ENCODE results near the gene NDUFB6. TPM values are rescaled to one million over a fixed set of nuclear protein-coding genes. Genes with fewer than 3 reads are reported as not detected.
A peak's percentile ranks its signal among the peaks of the same experiment; 100 is the strongest.
"Not testable (repeated sequence)": the region's sequence is repeated elsewhere in the genome, so short reads cannot be mapped to it uniquely, and the experiment has no call there.

Gene NDUFB6
- polyA plus RNA-seq (2013, experiment 1 of 4) = 74.5 TPM
- 69.1 TPM for polyA plus RNA-seq (2013, experiment 2 of 4)
- 61.3 TPM for polyA plus RNA-seq (2013, experiment 3 of 4)
- 65.3 TPM for polyA plus RNA-seq (2013, experiment 4 of 4)

GRCh38 chr9:32572900-32573523 is at the start of gene NDUFB6:
Gene NDUFB6, minus strand, starts transcription at chr9:32573159. Its CDS starts 99 bp downstream, at chr9:32573060.
- Histone ChIP-seq H3K27me3 (ENCODE audit: control insufficient read depth, insufficient read depth, low read length, poor library complexity, severe bottlenecking) (no peaks in the 10 kb centered on the region), H3K27ac (ENCODE audit: insufficient read depth, low read depth, low read length, poor library complexity, severe bottlenecking) (peak within 1 kb of the TSS; percentile 70), H3K9me3 (ENCODE audit: control insufficient read depth, low read length) (no peaks in the 10 kb centered on the region), H3K36me3 (ENCODE audit: control insufficient read depth, insufficient read depth, low read length) (no peaks in the 10 kb centered on the region), H3K4me1 (ENCODE audit: control insufficient read depth, insufficient read depth, low read length) (no peaks in the 10 kb centered on the region), H3K4me3 (ENCODE audit: insufficient read depth, low read depth, low read length) (peak within 1 kb of the TSS; percentile 95)
- WGBS, 2 experiments = 0 to 1% methylated on average over 36 of the region's 36 CpGs

GRCh38 chr9:32618261-32618660 is 45.3 kb upstream of the NDUFB6 start:
- WGBS, 2 experiments = 83 to 84% methylated on average over 5 of the region's 5 CpGs
- H3K27me3 ChIP-seq (ENCODE audit: control insufficient read depth, insufficient read depth, low read length, poor library complexity, severe bottlenecking) = no peaks in the 10 kb centered on the region
- no peaks in the 10 kb centered on the region for H3K4me1 ChIP-seq (ENCODE audit: control insufficient read depth, insufficient read depth, low read length)
- no peaks in the 10 kb centered on the region for H3K36me3 ChIP-seq (ENCODE audit: control insufficient read depth, insufficient read depth, low read length)
- H3K27ac ChIP-seq (ENCODE audit: insufficient read depth, low read depth, low read length, poor library complexity, severe bottlenecking) = no peak overlapping the region
- no peak overlapping the region for H3K4me3 ChIP-seq (ENCODE audit: insufficient read depth, low read depth, low read length)
- no peaks in the 10 kb centered on the region for H3K9me3 ChIP-seq (ENCODE audit: control insufficient read depth, low read length)

GRCh38 chr9:32606811-32607210 is 33.9 kb upstream of the NDUFB6 start:
- H3K36me3 ChIP-seq (ENCODE audit: control insufficient read depth, insufficient read depth, low read length) = no peaks in the 10 kb centered on the region
- H3K9me3 ChIP-seq (ENCODE audit: control insufficient read depth, low read length) = no peaks in the 10 kb centered on the region
- no peaks in the 10 kb centered on the region for H3K4me1 ChIP-seq (ENCODE audit: control insufficient read depth, insufficient read depth, low read length)
- 83 to 98% methylated on average over 1 to 2 of the region's 2 CpGs for WGBS, 2 experiments
- no peak overlapping the region for H3K4me3 ChIP-seq (ENCODE audit: insufficient read depth, low read depth, low read length)
- H3K27ac ChIP-seq (ENCODE audit: insufficient read depth, low read depth, low read length, poor library complexity, severe bottlenecking) = no peak overlapping the region
- no peaks in the 10 kb centered on the region for H3K27me3 ChIP-seq (ENCODE audit: control insufficient read depth, insufficient read depth, low read length, poor library complexity, severe bottlenecking)

GRCh38 chr9:32603914-32604852 is 31.2 kb upstream of the NDUFB6 start:
- Histone ChIP-seq H3K36me3 (ENCODE audit: control insufficient read depth, insufficient read depth, low read length) (no peaks in the 10 kb centered on the region), H3K27me3 (ENCODE audit: control insufficient read depth, insufficient read depth, low read length, poor library complexity, severe bottlenecking) (no peaks in the 10 kb centered on the region), H3K9me3 (ENCODE audit: control insufficient read depth, low read length) (no peaks in the 10 kb centered on the region), H3K4me1 (ENCODE audit: control insufficient read depth, insufficient read depth, low read length) (no peaks in the 10 kb centered on the region), H3K27ac (ENCODE audit: insufficient read depth, low read depth, low read length, poor library complexity, severe bottlenecking) (no peak overlapping the region), H3K4me3 (ENCODE audit: insufficient read depth, low read depth, low read length) (no peak overlapping the region)
- 91 to 92% methylated on average over 12 of the region's 12 CpGs for WGBS, 2 experiments

GRCh38 chr9:32599021-32599420 is 26.1 kb upstream of the NDUFB6 start:
- not testable (repeated sequence) for H3K9me3 ChIP-seq (ENCODE audit: control insufficient read depth, low read length); H3K27me3 ChIP-seq (ENCODE audit: control insufficient read depth, insufficient read depth, low read length, poor library complexity, severe bottlenecking); H3K27ac ChIP-seq (ENCODE audit: insufficient read depth, low read depth, low read length, poor library complexity, severe bottlenecking); H3K4me1 ChIP-seq (ENCODE audit: control insufficient read depth, insufficient read depth, low read length); H3K36me3 ChIP-seq (ENCODE audit: control insufficient read depth, insufficient read depth, low read length); H3K4me3 ChIP-seq (ENCODE audit: insufficient read depth, low read depth, low read length)
- WGBS, 2 experiments = 84 to 96% methylated on average over 2 to 3 of the region's 3 CpGs

- no peaks in the 10 kb centered on the region for H3K9me3 ChIP-seq (ENCODE audit: control insufficient read depth, low read length)
- H3K27ac ChIP-seq (ENCODE audit: insufficient read depth, low read depth, low read length, poor library complexity, severe bottlenecking) = no peak overlapping the region
- no peak overlapping the region for H3K4me3 ChIP-seq (ENCODE audit: insufficient read depth, low read depth, low read length)
- no peaks in the 10 kb centered on the region for H3K27me3 ChIP-seq (ENCODE audit: control insufficient read depth, insufficient read depth, low read length, poor library complexity, severe bottlenecking)
- H3K4me1 ChIP-seq (ENCODE audit: control insufficient read depth, insufficient read depth, low read length) = no peaks in the 10 kb centered on the region
- no peaks in the 10 kb centered on the region for H3K36me3 ChIP-seq (ENCODE audit: control insufficient read depth, insufficient read depth, low read length)
These were observed 24.0 kb upstream of the NDUFB6 start for GRCh38 chr9:32596936-32597335.

GRCh38 chr9:32596096-32596865 is 23.3 kb upstream of the NDUFB6 start:
- H3K9me3 ChIP-seq (ENCODE audit: control insufficient read depth, low read length) = no peaks in the 10 kb centered on the region
- H3K27me3 ChIP-seq (ENCODE audit: control insufficient read depth, insufficient read depth, low read length, poor library complexity, severe bottlenecking) = no peaks in the 10 kb centered on the region
- WGBS, 2 experiments = 87 to 88% methylated on average over 4 of the region's 4 CpGs
- no peaks in the 10 kb centered on the region for H3K4me1 ChIP-seq (ENCODE audit: control insufficient read depth, insufficient read depth, low read length)
- H3K27ac ChIP-seq (ENCODE audit: insufficient read depth, low read depth, low read length, poor library complexity, severe bottlenecking) = no peak overlapping the region
- no peak overlapping the region for H3K4me3 ChIP-seq (ENCODE audit: insufficient read depth, low read depth, low read length)
- no peaks in the 10 kb centered on the region for H3K36me3 ChIP-seq (ENCODE audit: control insufficient read depth, insufficient read depth, low read length)

- H3K4me1 ChIP-seq (ENCODE audit: control insufficient read depth, insufficient read depth, low read length) = no peaks in the 10 kb centered on the region
- no peaks in the 10 kb centered on the region for H3K36me3 ChIP-seq (ENCODE audit: control insufficient read depth, insufficient read depth, low read length)
- H3K9me3 ChIP-seq (ENCODE audit: control insufficient read depth, low read length) = no peaks in the 10 kb centered on the region
- H3K27me3 ChIP-seq (ENCODE audit: control insufficient read depth, insufficient read depth, low read length, poor library complexity, severe bottlenecking) = no peaks in the 10 kb centered on the region
- WGBS, 2 experiments = no CpG with 5 or more reads among the region's 1 CpG
- no peak overlapping the region for H3K27ac ChIP-seq (ENCODE audit: insufficient read depth, low read depth, low read length, poor library complexity, severe bottlenecking)
- H3K4me3 ChIP-seq (ENCODE audit: insufficient read depth, low read depth, low read length) = no peak overlapping the region
These were observed 17.9 kb upstream of the NDUFB6 start for GRCh38 chr9:32590898-32591297.

- Histone ChIP-seq H3K27ac (ENCODE audit: insufficient read depth, low read depth, low read length, poor library complexity, severe bottlenecking) (no peak overlapping the region), H3K9me3 (ENCODE audit: control insufficient read depth, low read length) (no peaks in the 10 kb centered on the region), H3K36me3 (ENCODE audit: control insufficient read depth, insufficient read depth, low read length) (no peaks in the 10 kb centered on the region), H3K4me3 (ENCODE audit: insufficient read depth, low read depth, low read length) (no peak overlapping the region), H3K4me1 (ENCODE audit: control insufficient read depth, insufficient read depth, low read length) (no peaks in the 10 kb centered on the region), H3K27me3 (ENCODE audit: control insufficient read depth, insufficient read depth, low read length, poor library complexity, severe bottlenecking) (no peaks in the 10 kb centered on the region)
- 85 to 90% methylated on average over 2 of the region's 2 CpGs for WGBS, 2 experiments
These were observed 17.5 kb upstream of the NDUFB6 start for GRCh38 chr9:32590476-32590875.
